ENCODE measurements around the gene EGLN3. TPM values are rescaled to one million over a fixed set of nuclear protein-coding genes. Genes with fewer than 3 reads are reported as not detected.

The EGLN3 gene
- total and polyA plus RNA-seq, 2 of the 13 experiments (the other 11 are each of a cell fraction or from before 2014, with no cell fraction given), result 0.18 to 27.3 TPM

- TF ChIP-seq FOXP4 (CRISPR knock-in tag; IDR thresholded peaks at IDR 0.05), result peak; percentile 99
- TF ChIP-seq ZNF350 (CRISPR knock-in tag; IDR thresholded peaks at IDR 0.05; ENCODE audit: borderline replicate concordance, low read depth), result no peak; the same call in 1 of the 2 replicates
- no peak for TF ChIP-seq POGK (CRISPR knock-in tag; conservative IDR thresholded peaks at IDR 0.05)
- 0 out of 2 replicates have a peak, but pooled peaks have one; percentile 18 for TF ChIP-seq SP5 (CRISPR knock-in tag; IDR thresholded peaks at IDR 0.05; ENCODE audit: borderline replicate concordance, low read depth)
- TF ChIP-seq BCL3 (CRISPR knock-in tag; IDR thresholded peaks at IDR 0.05), result no peak
- TF ChIP-seq FOXA3 (CRISPR knock-in tag; IDR thresholded peaks at IDR 0.05), result peak; percentile 98
- TF ChIP-seq EZH2 (conservative IDR thresholded peaks at IDR 0.05; ENCODE audit: low read depth, low read length), result no peak
- TF ChIP-seq ELF1 (CRISPR knock-in tag; IDR thresholded peaks at IDR 0.05), result peak; percentile 53; the same call in 1 of the 2 replicates
- no peak for TF ChIP-seq CENPX (CRISPR knock-in tag; IDR thresholded peaks at IDR 0.05)
- TF ChIP-seq ZNF816 (CRISPR knock-in tag; IDR thresholded peaks at IDR 0.05; ENCODE audit: borderline replicate concordance), result peak; percentile 99
- TF ChIP-seq NCOA5 (CRISPR knock-in tag; IDR thresholded peaks at IDR 0.05), result no peak
- TF ChIP-seq ZNF383 (CRISPR knock-in tag; IDR thresholded peaks at IDR 0.05; ENCODE audit: borderline replicate concordance), result no peak
- TF ChIP-seq ZNF329 (CRISPR knock-in tag; IDR thresholded peaks at IDR 0.05; ENCODE audit: low read depth), result no peak
- TF ChIP-seq ZNF558 (CRISPR knock-in tag; IDR thresholded peaks at IDR 0.05; ENCODE audit: borderline replicate concordance), result no peak
- TF ChIP-seq ZNF382 (CRISPR knock-in tag; IDR thresholded peaks at IDR 0.05; ENCODE audit: borderline replicate concordance), result no peak
- peak; percentile 75 for TF ChIP-seq THRA (CRISPR knock-in tag; IDR thresholded peaks at IDR 0.05; ENCODE audit: borderline replicate concordance)
- TF ChIP-seq SNAI1 (CRISPR knock-in tag; IDR thresholded peaks at IDR 0.05; ENCODE audit: borderline replicate concordance), result no peak
- peak; percentile 85 for TF ChIP-seq KDM6A (CRISPR knock-in tag; IDR thresholded peaks at IDR 0.05; ENCODE audit: low read depth)
- no peak for TF ChIP-seq ZNF691 (CRISPR knock-in tag; IDR thresholded peaks at IDR 0.05; ENCODE audit: borderline replicate concordance, low read depth)
- TF ChIP-seq BRCA1 (CRISPR knock-in tag; IDR thresholded peaks at IDR 0.05), result 0 out of 2 replicates have a peak, but pooled peaks have one; percentile 7
- TF ChIP-seq ZNF530 (CRISPR knock-in tag; IDR thresholded peaks at IDR 0.05; ENCODE audit: low read depth), result no peak
Measured at GRCh38 chr14:33909380-33910084, 41.3 kb downstream of the EGLN3 start (continued).
